ENCODE measurements around the gene TTLL4.

TTLL4 gene

DNA sequence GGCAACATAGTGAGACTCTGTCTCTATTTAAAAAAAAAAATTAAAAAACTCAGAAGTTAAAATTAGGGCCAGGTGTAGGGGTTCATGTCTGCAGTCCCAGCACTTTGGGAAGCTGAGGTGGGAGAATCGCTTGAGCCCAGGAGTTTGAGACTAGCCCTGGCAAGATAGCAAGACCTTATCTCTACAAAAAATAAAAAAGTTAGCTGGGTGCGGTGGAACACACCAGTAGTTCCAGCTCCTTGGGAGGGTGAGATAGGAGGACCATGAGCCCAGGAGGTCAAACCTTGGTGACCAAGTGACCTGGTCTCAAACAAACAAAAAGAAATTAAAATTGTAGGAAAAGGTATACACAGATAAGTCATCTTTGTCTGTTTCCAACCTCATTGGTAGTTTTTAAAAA is 11.3 kb downstream of the TTLL4 start:
- TF ChIP-seq, protein P1, sequence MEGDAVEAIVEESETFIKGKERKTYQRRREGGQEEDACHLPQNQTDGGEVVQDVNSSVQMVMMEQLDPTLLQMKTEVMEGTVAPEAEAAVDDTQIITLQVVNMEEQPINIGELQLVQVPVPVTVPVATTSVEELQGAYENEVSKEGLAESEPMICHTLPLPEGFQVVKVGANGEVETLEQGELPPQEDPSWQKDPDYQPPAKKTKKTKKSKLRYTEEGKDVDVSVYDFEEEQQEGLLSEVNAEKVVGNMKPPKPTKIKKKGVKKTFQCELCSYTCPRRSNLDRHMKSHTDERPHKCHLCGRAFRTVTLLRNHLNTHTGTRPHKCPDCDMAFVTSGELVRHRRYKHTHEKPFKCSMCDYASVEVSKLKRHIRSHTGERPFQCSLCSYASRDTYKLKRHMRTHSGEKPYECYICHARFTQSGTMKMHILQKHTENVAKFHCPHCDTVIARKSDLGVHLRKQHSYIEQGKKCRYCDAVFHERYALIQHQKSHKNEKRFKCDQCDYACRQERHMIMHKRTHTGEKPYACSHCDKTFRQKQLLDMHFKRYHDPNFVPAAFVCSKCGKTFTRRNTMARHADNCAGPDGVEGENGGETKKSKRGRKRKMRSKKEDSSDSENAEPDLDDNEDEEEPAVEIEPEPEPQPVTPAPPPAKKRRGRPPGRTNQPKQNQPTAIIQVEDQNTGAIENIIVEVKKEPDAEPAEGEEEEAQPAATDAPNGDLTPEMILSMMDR (IDR thresholded peaks at IDR 0.05; ENCODE audit: low read depth, low read length, missing control alignments) = no peak
- in situ Hi-C loops (cut with HindIII; ENCODE audit: low pct_ligation_motif_present, low sequenced_read_pairs) = no loop called here
- Histone ChIP-seq H3K36me3 (replicated peaks) (peaks cover 2% of the 10 kb centered on the region), H3K4me3 (ENCODE audit: low read depth, low read length) (no peak overlapping the region), H3K27ac (no peak overlapping the region), H3K27me3 (replicated peaks) (no peaks in the 10 kb centered on the region)
- DNase-seq = no peak

DNA sequence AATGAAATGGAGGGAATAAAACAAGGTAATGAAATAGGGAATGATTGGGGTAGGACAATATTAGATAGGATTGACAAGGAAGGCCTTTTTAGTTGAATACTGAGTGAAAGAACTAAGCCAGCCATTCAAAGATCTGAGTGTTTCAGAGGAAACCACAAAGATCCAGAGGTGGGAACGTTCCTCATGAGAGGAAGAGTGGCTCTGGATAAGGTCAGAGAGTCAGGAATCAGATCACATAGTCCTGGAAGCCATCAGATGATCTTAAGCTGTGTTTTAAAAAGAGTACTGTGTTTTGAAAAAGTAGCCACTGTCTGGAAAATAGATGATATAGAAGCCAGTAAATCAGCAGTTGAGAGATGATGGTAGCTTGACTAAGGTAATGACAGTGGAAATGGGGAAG is 11.8 kb downstream of the TTLL4 start:
- H3K4me3 ChIP-seq (ENCODE audit: low read depth, low read length) = no peak overlapping the region
- H3K27me3 ChIP-seq (replicated peaks) = no peaks in the 10 kb centered on the region
- in situ Hi-C loops (cut with HindIII; ENCODE audit: low pct_ligation_motif_present, low sequenced_read_pairs) = no loop called here
- peaks cover 2% of the 10 kb centered on the region for H3K36me3 ChIP-seq (replicated peaks)
- no peak for DNase-seq
- no peak overlapping the region for H3K27ac ChIP-seq
- TF ChIP-seq, protein P1 (IDR thresholded peaks at IDR 0.05; ENCODE audit: low read depth, low read length, missing control alignments) = no peak

DNA sequence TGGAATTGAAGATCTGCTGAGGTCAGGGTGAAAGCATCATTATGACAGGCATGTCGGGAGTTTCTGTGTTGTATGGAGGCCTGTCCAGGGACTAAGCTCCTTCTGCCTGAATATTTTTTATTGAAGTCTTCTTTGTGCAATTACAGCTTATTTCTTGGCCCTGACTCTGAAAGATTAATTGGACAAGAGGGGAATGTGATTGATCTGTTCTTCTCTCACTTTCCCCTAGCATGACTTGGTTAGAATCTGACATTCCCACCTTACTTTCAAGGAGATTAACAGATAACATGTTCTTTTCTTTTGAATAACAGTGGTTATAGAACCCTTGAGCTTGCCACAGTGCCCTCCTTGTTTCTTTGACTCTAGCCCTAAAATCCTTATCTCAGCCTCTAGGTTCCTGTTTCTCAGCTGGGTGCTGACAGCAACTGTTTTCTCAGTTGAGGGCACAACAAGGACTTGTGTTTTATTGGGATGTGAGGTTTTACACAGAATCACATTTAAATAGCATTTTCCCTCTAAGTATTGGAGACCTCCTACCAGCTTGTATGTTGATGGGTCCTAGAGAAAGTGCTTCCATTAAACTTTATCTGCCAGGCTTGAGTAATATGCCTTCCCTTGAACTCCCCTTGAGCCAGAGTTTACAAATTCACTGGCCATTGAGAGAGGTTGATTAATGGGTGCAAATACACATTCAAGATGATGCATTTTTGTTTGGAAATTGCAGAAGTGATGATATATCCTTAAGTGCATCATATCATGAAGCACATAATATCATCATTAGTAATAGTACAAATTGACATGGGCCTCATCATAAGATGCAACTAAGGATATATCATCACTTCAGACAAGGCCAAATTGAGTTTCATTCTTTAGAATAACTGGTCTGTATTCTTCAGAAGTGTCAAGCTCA is 12.5 kb downstream of the TTLL4 start:
- no peak for DNase-seq
- TF ChIP-seq, protein P1 (IDR thresholded peaks at IDR 0.05; ENCODE audit: low read depth, low read length, missing control alignments) = no peak
- Histone ChIP-seq H3K4me3 (ENCODE audit: low read depth, low read length) (no peak overlapping the region), H3K27ac (no peak overlapping the region), H3K27me3 (replicated peaks) (no peaks in the 10 kb centered on the region), H3K36me3 (replicated peaks) (peaks cover 2% of the 10 kb centered on the region)
- in situ Hi-C loops (cut with HindIII; ENCODE audit: low pct_ligation_motif_present, low sequenced_read_pairs) = no loop called here

DNA sequence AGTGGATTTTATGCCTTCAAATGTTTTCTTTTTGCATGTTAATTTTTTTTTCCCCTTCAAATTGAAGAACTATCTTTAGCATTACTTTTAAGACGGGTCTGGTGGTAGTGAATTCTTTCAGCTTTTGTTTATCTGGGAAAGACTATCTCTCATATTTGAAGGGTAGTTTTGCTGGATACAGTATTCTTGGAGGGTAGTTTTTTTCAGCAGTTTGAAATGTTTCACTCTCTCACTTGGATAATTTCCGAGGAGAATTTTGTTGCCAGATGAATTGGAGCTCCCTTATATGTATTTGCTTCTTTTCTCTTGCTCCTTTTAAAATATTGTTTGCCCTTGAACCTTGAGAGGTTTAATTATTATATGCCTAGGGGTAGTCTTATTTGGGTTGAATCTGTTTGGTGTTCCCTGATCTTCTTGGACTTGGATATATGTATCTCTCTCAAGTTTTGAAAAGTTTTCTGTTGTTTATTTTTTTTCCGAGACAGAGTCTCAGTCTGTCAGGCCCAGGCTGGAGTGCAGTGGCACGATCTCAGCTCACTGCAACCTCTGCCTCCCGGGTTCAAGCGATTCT is 15.5 kb downstream of the TTLL4 start:
- H3K4me3 ChIP-seq (ENCODE audit: low read depth, low read length) = no peak overlapping the region
- H3K27ac ChIP-seq = no peak overlapping the region
- no peak for DNase-seq
- TF ChIP-seq, protein P1 (IDR thresholded peaks at IDR 0.05; ENCODE audit: low read depth, low read length, missing control alignments) = no peak
- H3K27me3 ChIP-seq (replicated peaks) = no peaks in the 10 kb centered on the region
- in situ Hi-C loops (cut with HindIII; ENCODE audit: low pct_ligation_motif_present, low sequenced_read_pairs) = no loop called here
- no peaks in the 10 kb centered on the region for H3K36me3 ChIP-seq (replicated peaks)

DNA sequence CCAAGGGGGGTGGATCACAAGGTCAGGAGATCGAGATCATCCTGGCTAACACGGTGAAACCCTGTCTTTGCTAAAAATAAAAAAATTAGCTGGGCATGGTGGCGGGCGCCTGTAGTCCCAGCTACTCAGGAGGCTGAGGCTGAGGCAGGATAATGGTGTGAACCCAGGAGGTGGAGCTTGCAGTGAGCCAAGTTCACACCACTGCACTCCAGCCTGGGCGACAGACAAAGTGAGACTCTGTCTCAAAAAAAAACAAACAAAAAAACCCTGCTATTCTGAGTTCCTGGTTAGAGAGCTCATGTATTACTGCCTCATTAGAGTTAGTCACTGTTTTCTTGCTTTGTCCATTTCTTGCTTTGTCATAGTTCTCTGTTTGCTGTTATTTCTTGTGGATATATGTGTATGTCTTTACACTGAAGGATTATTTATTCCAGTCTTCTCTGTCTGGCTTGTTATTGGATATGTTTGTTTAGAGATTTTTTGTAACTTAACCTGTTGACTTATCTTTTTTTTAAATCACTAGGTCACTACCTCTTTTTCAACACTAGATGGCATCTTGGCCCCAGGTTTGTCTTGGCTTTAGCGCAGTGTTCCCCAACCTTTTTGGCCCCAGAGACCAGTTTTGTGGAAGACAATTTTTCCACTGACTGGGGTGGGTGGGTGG is 17.0 kb downstream of the TTLL4 start:
- TF ChIP-seq, protein P1 (IDR thresholded peaks at IDR 0.05; ENCODE audit: low read depth, low read length, missing control alignments) = peak; percentile 59
- no peaks in the 10 kb centered on the region for H3K36me3 ChIP-seq (replicated peaks)
- no peak overlapping the region for H3K4me3 ChIP-seq (ENCODE audit: low read depth, low read length)
- H3K27me3 ChIP-seq (replicated peaks) = no peaks in the 10 kb centered on the region
- in situ Hi-C loops (cut with HindIII; ENCODE audit: low pct_ligation_motif_present, low sequenced_read_pairs) = no loop called here
- H3K27ac ChIP-seq = no peak overlapping the region
- DNase-seq = no peak

All from brain microvascular endothelial cell (primary cell).